ENCODE results near the gene BIRC6. TPM values are rescaled to one million over a fixed set of nuclear protein-coding genes. Genes with fewer than 3 reads are reported as not detected.

The BIRC6 gene
- total RNA-seq, 1 donor from 2014 or later: 180 TPM

DNA sequence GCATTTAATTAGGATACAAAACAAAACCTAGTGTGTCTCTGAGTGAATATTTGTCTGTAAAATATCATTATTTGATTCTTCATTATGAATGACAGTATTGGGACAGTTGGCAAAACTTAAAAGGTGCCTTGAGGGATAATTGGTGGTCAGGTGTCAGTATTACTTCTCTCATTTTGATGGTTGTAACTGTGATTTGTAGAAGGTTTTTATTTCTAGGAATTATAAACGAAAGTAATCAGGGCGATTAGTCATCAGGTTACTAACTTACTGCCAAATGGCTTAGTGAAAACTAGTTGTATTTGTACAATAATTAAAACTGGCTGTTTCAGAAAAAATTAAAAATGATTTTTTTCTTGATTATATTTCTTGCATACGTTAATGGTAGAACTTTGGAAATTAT is 117.6 kb downstream of the BIRC6 start:
- Mint-ChIP-seq H3K36me3 (ENCODE audit: low read depth) (peaks cover 69% of the 10 kb centered on the region), H3K4me3 (no peak overlapping the region), H3K9me3 (no peaks in the 10 kb centered on the region), H3K4me1 (no peaks in the 10 kb centered on the region), H3K27ac (no peak overlapping the region), H3K27me3 (no peaks in the 10 kb centered on the region)
- POLR2A ChIA-PET: interaction anchor here (0.5 kb wide), 1 partner anchor 34 kb away, joined by 3 read pairs; no protein-coding TSS in a partner anchor
- ATAC-seq (ENCODE audit: low read depth): no peak
- TF ChIP-seq, protein P1, sequence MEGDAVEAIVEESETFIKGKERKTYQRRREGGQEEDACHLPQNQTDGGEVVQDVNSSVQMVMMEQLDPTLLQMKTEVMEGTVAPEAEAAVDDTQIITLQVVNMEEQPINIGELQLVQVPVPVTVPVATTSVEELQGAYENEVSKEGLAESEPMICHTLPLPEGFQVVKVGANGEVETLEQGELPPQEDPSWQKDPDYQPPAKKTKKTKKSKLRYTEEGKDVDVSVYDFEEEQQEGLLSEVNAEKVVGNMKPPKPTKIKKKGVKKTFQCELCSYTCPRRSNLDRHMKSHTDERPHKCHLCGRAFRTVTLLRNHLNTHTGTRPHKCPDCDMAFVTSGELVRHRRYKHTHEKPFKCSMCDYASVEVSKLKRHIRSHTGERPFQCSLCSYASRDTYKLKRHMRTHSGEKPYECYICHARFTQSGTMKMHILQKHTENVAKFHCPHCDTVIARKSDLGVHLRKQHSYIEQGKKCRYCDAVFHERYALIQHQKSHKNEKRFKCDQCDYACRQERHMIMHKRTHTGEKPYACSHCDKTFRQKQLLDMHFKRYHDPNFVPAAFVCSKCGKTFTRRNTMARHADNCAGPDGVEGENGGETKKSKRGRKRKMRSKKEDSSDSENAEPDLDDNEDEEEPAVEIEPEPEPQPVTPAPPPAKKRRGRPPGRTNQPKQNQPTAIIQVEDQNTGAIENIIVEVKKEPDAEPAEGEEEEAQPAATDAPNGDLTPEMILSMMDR (IDR thresholded peaks at IDR 0.05): no peak
- no peak for DNase-seq
- CTCF ChIA-PET: no interaction called here
- intact Hi-C loops (cut with micrococcal nuclease): no loop called here

DNA sequence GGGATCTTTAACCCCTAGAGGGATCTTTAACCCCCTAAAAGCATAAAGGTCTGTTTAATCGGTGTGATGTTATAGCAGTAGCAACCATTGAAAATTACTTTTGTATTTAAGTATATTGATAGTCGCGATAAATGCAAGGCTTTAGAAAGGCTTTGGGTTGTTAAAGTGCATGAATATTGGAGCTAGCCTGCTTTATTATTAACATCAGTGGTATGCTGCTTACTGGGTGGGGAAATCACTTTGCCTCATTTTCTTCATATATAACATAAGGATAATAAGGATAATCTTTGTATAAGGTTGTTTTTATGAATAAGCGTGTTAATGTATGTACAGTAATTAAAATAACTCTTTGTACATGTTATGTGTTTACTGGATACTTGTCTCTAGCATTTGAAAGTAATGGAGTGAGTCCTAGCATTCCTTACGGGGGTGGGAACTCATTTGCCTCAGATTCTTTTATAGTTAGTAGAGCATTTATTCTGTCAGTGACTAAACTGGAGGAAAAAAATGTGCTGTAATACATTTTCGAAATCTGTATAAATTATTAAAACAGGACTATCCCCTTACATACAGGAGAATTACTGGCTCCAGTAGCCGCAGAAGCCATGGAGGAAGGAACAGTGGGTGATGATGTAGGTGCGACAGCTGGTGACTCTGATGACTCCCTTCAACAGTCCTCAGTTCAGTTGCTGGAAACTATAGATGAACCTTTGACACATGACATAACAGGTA is 122.2 kb downstream of the BIRC6 start:
- intact Hi-C loops (cut with micrococcal nuclease): no loop called here
- H3K27ac Mint-ChIP-seq: no peak overlapping the region
- CTCF ChIA-PET: no interaction called here
- no peaks in the 10 kb centered on the region for H3K4me1 Mint-ChIP-seq
- H3K36me3 Mint-ChIP-seq (ENCODE audit: low read depth): peaks cover 74% of the 10 kb centered on the region
- H3K27me3 Mint-ChIP-seq: no peaks in the 10 kb centered on the region
- TF ChIP-seq, protein P1 (IDR thresholded peaks at IDR 0.05): no peak
- H3K9me3 Mint-ChIP-seq: no peaks in the 10 kb centered on the region
- no peak overlapping the region for H3K4me3 Mint-ChIP-seq
- POLR2A ChIA-PET: interaction anchor here (0.7 kb wide), 1 partner anchor 149 kb away, joined by 3 read pairs; the partner anchor contains the start of gene TTC27
- ATAC-seq (ENCODE audit: low read depth) (no peak), DNase-seq (no peak)

DNA sequence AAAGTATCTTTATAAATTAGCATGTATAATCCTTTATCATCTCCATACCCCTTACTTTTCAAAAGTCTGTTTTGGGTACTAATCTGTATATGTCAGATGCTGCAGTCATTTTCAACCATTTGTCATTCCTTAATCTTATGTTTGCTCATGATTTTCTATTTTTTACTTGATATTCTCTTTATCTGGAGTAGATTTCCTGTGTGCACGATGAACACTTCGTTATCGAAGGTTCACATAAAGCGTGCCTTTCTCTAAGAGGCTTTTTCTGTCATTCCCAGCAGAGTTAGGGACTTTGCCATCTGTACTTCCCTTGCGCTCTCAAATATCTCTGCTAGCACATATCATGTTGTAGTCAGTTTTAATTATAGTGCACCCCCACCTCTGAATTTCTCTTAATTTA is 123.2 kb downstream of the BIRC6 start:
- TF ChIP-seq, protein P1 (IDR thresholded peaks at IDR 0.05): no peak
- no peak for DNase-seq
- POLR2A ChIA-PET: interaction anchor here (0.7 kb wide), 1 partner anchor 148 kb away, joined by 3 read pairs; the partner anchor contains the start of gene TTC27
- Mint-ChIP-seq H3K9me3 (no peaks in the 10 kb centered on the region), H3K4me3 (no peak overlapping the region), H3K27ac (no peak overlapping the region), H3K4me1 (peaks cover 2% of the 10 kb centered on the region), H3K36me3 (ENCODE audit: low read depth) (peaks cover 71% of the 10 kb centered on the region), H3K27me3 (no peaks in the 10 kb centered on the region)
- ATAC-seq (ENCODE audit: low read depth): no peak
- intact Hi-C loops (cut with micrococcal nuclease): no loop called here
- CTCF ChIA-PET: no interaction called here

DNA sequence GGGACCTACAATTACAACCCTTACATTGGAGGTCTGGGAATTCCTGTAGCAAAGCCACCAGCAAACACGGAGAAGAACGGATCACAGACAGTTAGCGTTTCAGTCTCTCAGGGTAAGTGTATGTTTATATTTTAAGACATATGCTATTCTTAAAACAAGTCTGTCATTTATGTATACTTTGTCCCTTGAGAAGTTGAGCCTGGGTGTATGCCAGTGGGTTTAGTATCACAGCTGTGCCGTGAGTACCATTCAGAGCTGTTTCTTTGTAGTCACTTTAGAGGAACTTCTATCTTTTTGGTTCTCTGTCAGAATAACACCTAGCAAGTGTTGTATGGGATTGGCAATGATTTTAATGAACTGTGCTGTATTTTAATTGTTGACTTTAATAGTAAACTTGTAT is 125.6 kb downstream of the BIRC6 start:
- TF ChIP-seq, protein P1 (IDR thresholded peaks at IDR 0.05): no peak
- ATAC-seq (ENCODE audit: low read depth) (no peak), DNase-seq (no peak)
- POLR2A ChIA-PET: no interaction called here
- Mint-ChIP-seq H3K36me3 (ENCODE audit: low read depth) (peaks cover 73% of the 10 kb centered on the region), H3K4me1 (peaks cover 2% of the 10 kb centered on the region), H3K27me3 (no peaks in the 10 kb centered on the region), H3K27ac (no peak overlapping the region), H3K4me3 (no peak overlapping the region), H3K9me3 (no peaks in the 10 kb centered on the region)
- intact Hi-C loops (cut with micrococcal nuclease): no loop called here
- CTCF ChIA-PET: no interaction called here

DNA sequence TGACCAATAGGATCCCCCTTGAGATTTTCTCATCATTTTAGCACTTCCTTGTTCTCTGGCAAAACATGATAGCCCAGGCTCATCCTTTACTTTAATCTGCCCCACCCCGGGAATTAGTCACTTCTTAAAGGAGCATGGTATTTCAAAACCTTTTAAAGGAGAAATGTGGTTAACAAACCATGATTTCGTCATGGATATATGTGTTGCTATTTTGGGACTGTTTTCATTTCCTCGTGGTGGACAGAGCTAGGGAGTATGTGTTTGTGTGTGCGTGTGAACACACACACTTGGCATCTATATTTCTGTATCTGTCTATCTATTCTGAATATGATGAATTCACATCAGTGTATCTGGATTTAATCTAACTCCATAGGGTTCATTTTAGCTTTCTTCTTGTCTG is 128.1 kb downstream of the BIRC6 start:
- Mint-ChIP-seq H3K4me3 (no peak overlapping the region), H3K27me3 (no peaks in the 10 kb centered on the region), H3K27ac (peak overlapping the region; percentile 31), H3K9me3 (no peaks in the 10 kb centered on the region), H3K4me1 (peaks cover 2% of the 10 kb centered on the region), H3K36me3 (ENCODE audit: low read depth) (peaks cover 68% of the 10 kb centered on the region)
- no peak for DNase-seq
- POLR2A ChIA-PET: no interaction called here
- intact Hi-C loops (cut with micrococcal nuclease): no loop called here
- ATAC-seq (ENCODE audit: low read depth): no peak
- TF ChIP-seq, protein P1 (IDR thresholded peaks at IDR 0.05): no peak
- CTCF ChIA-PET: no interaction called here
